Measurements from ENCODE around the gene ATOH8. TPM values are rescaled to one million over a fixed set of nuclear protein-coding genes. Genes with fewer than 3 reads are reported as not detected.

The ATOH8 gene
- total RNA-seq, 2 experiments from 2014 or later: not detected

- Mint-ChIP-seq H3K4me3 (peak overlapping the region; percentile 54), H3K4me1 (ENCODE audit: low read depth) (peaks cover 27% of the 10 kb centered on the region), H3K9me3 (no peaks in the 10 kb centered on the region), H3K27ac (no peak overlapping the region), H3K36me3 (ENCODE audit: low read depth) (no peaks in the 10 kb centered on the region), H3K27me3 (peaks cover 79% of the 10 kb centered on the region)
- DNase-seq (no peak), ATAC-seq (ENCODE audit: poor library complexity) (no peak)
- Histone ChIP-seq H3K27ac (ENCODE audit: low read depth in 1 of 2, low read length in 2 of 2) (no peak overlapping the region), H3K9me3 (ENCODE audit: control insufficient read depth in 1 of 2, insufficient read depth in 1 of 2, low read length in 2 of 2) (peaks cover 0 to 11% of the 10 kb centered on the region in 2 experiments), H3K36me3 (ENCODE audit: insufficient read depth, low read length) (no peaks in the 10 kb centered on the region), H3K4me1 (ENCODE audit: insufficient read depth, low read length) (peaks cover 29% of the 10 kb centered on the region), H3K27me3 (ENCODE audit: control insufficient read depth in 1 of 2, insufficient read depth in 2 of 2, low read length in 2 of 2) (peaks cover 60 to 73% of the 10 kb centered on the region in 2 experiments), H3K4me3 (ENCODE audit: low read length) (no peak overlapping the region)
- no peak for TF ChIP-seq CTCF (IDR thresholded peaks at IDR 0.05)
- ChIA-PET POLR2A (no interaction called here), CTCF (interaction anchor here (1.1 kb wide), 1 partner anchor 25 kb away, joined by 3 read pairs; no protein-coding TSS in a partner anchor)
- intact Hi-C loops (cut with DNase I, micrococcal nuclease): loop anchor here in 1 of 2 experiments (5.0 kb wide), 1 partner anchor 324 kb away; no protein-coding TSS in a partner anchor
These were observed 711 bp upstream of the ATOH8 start for GRCh38 chr2:85753035-85753524.

GRCh38 chr2:85754313-85755095, 713 bp downstream of the ATOH8 start:
- peaks cover 62 to 65% of the 10 kb centered on the region in 2 experiments for H3K27me3 ChIP-seq (ENCODE audit: control insufficient read depth in 1 of 2, insufficient read depth in 2 of 2, low read length in 2 of 2)
- H3K27ac Mint-ChIP-seq: no peak overlapping the region
- intact Hi-C loops (cut with DNase I, micrococcal nuclease): loop anchor here in 1 of 2 experiments (5.0 kb wide), 1 partner anchor 323 kb away; no protein-coding TSS in a partner anchor
- peaks cover 29% of the 10 kb centered on the region for H3K4me1 ChIP-seq (ENCODE audit: insufficient read depth, low read length)
- DNase-seq: peak in 6 of 14 experiments; percentile 6 to 58 (median 24)
- H3K27me3 Mint-ChIP-seq: peaks cover 81% of the 10 kb centered on the region
- H3K9me3 ChIP-seq (ENCODE audit: control insufficient read depth in 1 of 2, insufficient read depth in 1 of 2, low read length in 2 of 2): peaks cover 0 to 11% of the 10 kb centered on the region in 2 experiments
- no peaks in the 10 kb centered on the region for H3K9me3 Mint-ChIP-seq
- peak overlapping the region; percentile 34 for H3K4me3 ChIP-seq (ENCODE audit: low read length)
- H3K27ac ChIP-seq (ENCODE audit: low read depth in 1 of 2, low read length in 2 of 2): no peak overlapping the region
- peak; percentile 36 for ATAC-seq (ENCODE audit: poor library complexity)
- no peak for TF ChIP-seq CTCF (IDR thresholded peaks at IDR 0.05)
- H3K4me1 Mint-ChIP-seq (ENCODE audit: low read depth): peaks cover 27% of the 10 kb centered on the region
- ChIA-PET POLR2A (no interaction called here), CTCF (no interaction called here)
- H3K4me3 Mint-ChIP-seq: peak overlapping the region; percentile 74
- no peaks in the 10 kb centered on the region for H3K36me3 Mint-ChIP-seq (ENCODE audit: low read depth)
- H3K36me3 ChIP-seq (ENCODE audit: insufficient read depth, low read length): no peaks in the 10 kb centered on the region

GRCh38 chr2:85755122-85756027, 1.6 kb downstream of the ATOH8 start:
- peak overlapping the region; percentile 31 for H3K4me3 ChIP-seq (ENCODE audit: low read length)
- peaks cover 62 to 65% of the 10 kb centered on the region in 2 experiments for H3K27me3 ChIP-seq (ENCODE audit: control insufficient read depth in 1 of 2, insufficient read depth in 2 of 2, low read length in 2 of 2)
- no peak overlapping the region for H3K27ac ChIP-seq (ENCODE audit: low read depth in 1 of 2, low read length in 2 of 2)
- H3K27ac Mint-ChIP-seq: no peak overlapping the region
- ChIA-PET CTCF (no interaction called here), POLR2A (no interaction called here)
- no peaks in the 10 kb centered on the region for H3K9me3 Mint-ChIP-seq
- DNase-seq (peak in 2 of 14 experiments; percentile 20 to 33), ATAC-seq (ENCODE audit: poor library complexity) (peak; percentile 28)
- peaks cover 27% of the 10 kb centered on the region for H3K4me1 Mint-ChIP-seq (ENCODE audit: low read depth)
- peaks cover 84% of the 10 kb centered on the region for H3K27me3 Mint-ChIP-seq
- peak overlapping the region; percentile 74 for H3K4me3 Mint-ChIP-seq
- no peaks in the 10 kb centered on the region for H3K36me3 Mint-ChIP-seq (ENCODE audit: low read depth)
- TF ChIP-seq CTCF (IDR thresholded peaks at IDR 0.05): no peak
- H3K36me3 ChIP-seq (ENCODE audit: insufficient read depth, low read length): no peaks in the 10 kb centered on the region
- peaks cover 29% of the 10 kb centered on the region for H3K4me1 ChIP-seq (ENCODE audit: insufficient read depth, low read length)
- H3K9me3 ChIP-seq (ENCODE audit: control insufficient read depth in 1 of 2, insufficient read depth in 1 of 2, low read length in 2 of 2): peaks cover 0 to 11% of the 10 kb centered on the region in 2 experiments
- intact Hi-C loops (cut with DNase I, micrococcal nuclease): no loop called here
